HG03342 (cell line): Measurements from ENCODE around the gene PARP3.

Experiments
- ATAC-seq: cut with Tn5 transposase; IDR thresholded peaks from one replicate; pipeline ENCODE4 v1.9.1; 2021; ENCODE audit warnings: mild to moderate bottlenecking, moderate library complexity; ENCODE audit not compliant: unreplicated experiment

Gene PARP3

GRCh38 chr3:51933471-51934138 is 8.6 kb upstream of the PARP3 start:
- no peak for ATAC-seq

GRCh38 chr3:51934139-51934850 is 7.9 kb upstream of the PARP3 start:
- no peak for ATAC-seq

- ATAC-seq, result no peak
These were observed 6.9 kb upstream of the PARP3 start for GRCh38 chr3:51934991-51935885.

GRCh38 chr3:51935886-51936755 is 6.0 kb upstream of the PARP3 start:
- no peak for ATAC-seq

GRCh38 chr3:51937014-51937413 is 5.1 kb upstream of the PARP3 start:
- no peak for ATAC-seq

- no peak for ATAC-seq
These were observed 4.3 kb upstream of the PARP3 start for GRCh38 chr3:51937611-51938450.

GRCh38 chr3:51938780-51939425 is 3.3 kb upstream of the PARP3 start:
- ATAC-seq, result no peak

- no peak for ATAC-seq
These were observed 1.3 kb upstream of the PARP3 start for GRCh38 chr3:51940648-51941462.

- ATAC-seq, result no peak
These were observed 733 bp upstream of the PARP3 start for GRCh38 chr3:51941463-51941797.

- ATAC-seq, result peak; percentile 25
These were observed 664 bp downstream of the PARP3 start for GRCh38 chr3:51942603-51943450.

- ATAC-seq, result no peak
These were observed 1.6 kb downstream of the PARP3 start for GRCh38 chr3:51943451-51944391.

- no peak for ATAC-seq
These were observed 2.4 kb downstream of the PARP3 start for GRCh38 chr3:51944451-51945021.

GRCh38 chr3:51945031-51945840 is 3.1 kb downstream of the PARP3 start:
- ATAC-seq, result no peak

- no peak for ATAC-seq
These were observed 4.0 kb downstream of the PARP3 start for GRCh38 chr3:51945926-51946705.

- no peak for ATAC-seq
These were observed 4.6 kb downstream of the PARP3 start for GRCh38 chr3:51946796-51947195.
